K562 (cell line): ENCODE data around the gene DAPK1. TPM values are rescaled to one million over a fixed set of nuclear protein-coding genes. Genes with fewer than 3 reads are reported as not detected.

Experiments
- ARID1B ChIP-seq: fragments of 450-650 bp; IDR thresholded peaks from 2 replicates; pipeline ENCODE4 v1.6.1; 2016; ENCODE audit warnings: antibody characterized with exemption, mild to moderate bottlenecking, inconsistent platforms
- ARID3A ChIP-seq: IDR thresholded peaks from 2 replicates; pipeline ENCODE4 v1.6.1; 2012; ENCODE audit warnings: low read depth, low read length, improper control_type of control experiment, borderline replicate concordance
- FOXK1 ChIP-seq: sonication (generic); formaldehyde crosslinking; IDR thresholded peaks from 2 replicates; pipeline ENCODE4 v1.8.0; 2022; ENCODE audit warnings: missing genetic modification reagents, mild to moderate bottlenecking, borderline replicate concordance
- HMGN3 ChIP-seq: IDR thresholded peaks from 2 replicates; pipeline ENCODE4 v1.6.1; 2011; ENCODE audit warnings: borderline replicate concordance, low read depth, mild to moderate bottlenecking, mixed read lengths, low read length; ENCODE audit not compliant: insufficient read length; ENCODE audit errors: extremely low read depth
- IFI16 ChIP-seq: fragments of 250-450 bp; sonication (Bioruptor Pico); IDR thresholded peaks from 2 replicates; pipeline ENCODE4 v2.1.2; 2022; ENCODE audit warnings: mild to moderate bottlenecking, inconsistent platforms
- MTA2 ChIP-seq: fragments of 450-650 bp; IDR thresholded peaks from 2 replicates; pipeline ENCODE4 v1.6.1; 2016; ENCODE audit warnings: low read depth
- NCOA1 ChIP-seq: fragments of 450-650 bp; IDR thresholded peaks from 2 replicates; pipeline ENCODE4 v1.6.1; 2016; ENCODE audit warnings: low read depth
- PHF21A ChIP-seq: fragments of 450-650 bp; IDR thresholded peaks from 2 replicates; pipeline ENCODE4 v1.6.1; 2017; ENCODE audit warnings: low read depth, borderline replicate concordance
- POLR2AphosphoS5 ChIP-seq: IDR thresholded peaks from 2 replicates; pipeline ENCODE4 v1.6.1; 2011; ENCODE audit warnings: mild to moderate bottlenecking, low read depth, low read length, moderate library complexity; ENCODE audit not compliant: control insufficient read depth, insufficient read depth
- RBM15 ChIP-seq: fragments of 200-400 bp; formaldehyde crosslinking; IDR thresholded peaks from 2 replicates; pipeline ENCODE4 v1.6.1; 2018; ENCODE audit warnings: mild to moderate bottlenecking, low read length, moderate library complexity; ENCODE audit not compliant: insufficient read depth
- SETDB1 ChIP-seq: IDR thresholded peaks from one replicate; pipeline ENCODE4 v1.6.1; 2012; ENCODE audit warnings: low read length, control low read depth, inconsistent platforms
- SMC3 ChIP-seq: conservative IDR thresholded peaks from 2 replicates; pipeline ENCODE4 v1.6.1; 2011; ENCODE audit warnings: low read depth, low read length, improper control_type of control experiment; ENCODE audit not compliant: insufficient read depth
- TCF15 ChIP-seq: fragments of 250-450 bp; sonication (Bioruptor Pico); IDR thresholded peaks from 2 replicates; pipeline ENCODE4 v1.8.0; 2022; ENCODE audit warnings: moderate library complexity, mild to moderate bottlenecking, inconsistent platforms
- TSC22D4 ChIP-seq: fragments of 450-650 bp; IDR thresholded peaks from 2 replicates; pipeline ENCODE4 v1.6.1; 2016; ENCODE audit warnings: missing genetic modification characterization, missing biosample characterization, control low read depth
- ZNF174 ChIP-seq: fragments of 250-450 bp; sonication (Bioruptor Pico); IDR thresholded peaks from 2 replicates; pipeline ENCODE4 v1.4.0; 2020; ENCODE audit warnings: mild to moderate bottlenecking
- ZNF384 ChIP-seq: IDR thresholded peaks from 2 replicates; pipeline ENCODE4 v1.6.1; 2012; ENCODE audit warnings: low read depth, low read length, improper control_type of control experiment
- ZNF639 ChIP-seq, 2 experiments: fragments of 200-800 bp in 1 of 2; sonication (Bioruptor generic) in 1 of 2; sonication (generic) in 1 of 2; formaldehyde crosslinking in 1 of 2; IDR thresholded peaks in 1 of 2; conservative IDR thresholded peaks in 1 of 2; 2 replicates each; pipeline versions ENCODE4 v1.5.0 to v1.6.1; 2016 to 2020; ENCODE audit warnings: missing compliant biosample characterization in 1 of 2, missing genetic modification characterization in 1 of 2, missing genetic modification reagents in 1 of 2
- ZNF717 ChIP-seq: fragments of 250-450 bp; sonication (Bioruptor Pico); IDR thresholded peaks from 2 replicates; pipeline ENCODE4 v1.5.0; 2021
- polyA plus RNA-seq, 8 experiments: library from polyadenylated mRNA; depleted of rRNA in 4 of 8; stranded (reverse) in 5 of 8; unstranded in 3 of 8; fragments of >200 nt; fragmentation: Nextera tagmentation in 2 of 8; fragmentation: Illumina TruSeq in 1 of 8; extraction: Ambion mirVana in 2 of 8; extraction: Trizol in 1 of 8; gene quantifications; 2 replicates each; pipeline versions ENCODE4 v1.2.1 to v1.2.3, GENCODE V29; 2011 to 2014; ENCODE audit warnings: inconsistent platforms in 1 of 8, missing spikeins in 1 of 8
- total RNA-seq, 7 experiments: library from RNA; depleted of rRNA in 6 of 7; stranded (reverse); fragments of >200 nt in 6 of 7; fragmentation: Illumina TruSeq in 2 of 7; extraction: Trizol in 2 of 7; gene quantifications; 2 replicates each; pipeline versions ENCODE4 v1.2.1 to v1.2.3, GENCODE V29; 2011 to 2021; ENCODE audit warnings: low replicate concordance in 1 of 7
- TF ChIP-seq, protein P1 (sequence below): fragments of 450-650 bp; IDR thresholded peaks from 2 replicates; pipeline ENCODE4 v1.6.1; 2017; ENCODE audit warnings: antibody characterized with exemption, mild to moderate bottlenecking
- TF ChIP-seq, protein P2 (sequence below), 2 experiments: fragments of 450-650 bp; conservative IDR thresholded peaks; 2 replicates each; pipeline ENCODE4 v1.6.1; 2017; ENCODE audit warnings: mild to moderate bottlenecking in 2 of 2, moderate library complexity in 2 of 2

DAPK1 gene
- total and polyA plus RNA-seq, 9 of the 15 experiments (the other 6 are each of a cell fraction or from before 2014, with no cell fraction given) = 1.7 to 26.4 (median 15.8) TPM

GRCh38 chr9:87578625-87579024, 81.0 kb downstream of the DAPK1 start (continued):
- no peak for TF ChIP-seq ARID3A
- TF ChIP-seq, protein P1, sequence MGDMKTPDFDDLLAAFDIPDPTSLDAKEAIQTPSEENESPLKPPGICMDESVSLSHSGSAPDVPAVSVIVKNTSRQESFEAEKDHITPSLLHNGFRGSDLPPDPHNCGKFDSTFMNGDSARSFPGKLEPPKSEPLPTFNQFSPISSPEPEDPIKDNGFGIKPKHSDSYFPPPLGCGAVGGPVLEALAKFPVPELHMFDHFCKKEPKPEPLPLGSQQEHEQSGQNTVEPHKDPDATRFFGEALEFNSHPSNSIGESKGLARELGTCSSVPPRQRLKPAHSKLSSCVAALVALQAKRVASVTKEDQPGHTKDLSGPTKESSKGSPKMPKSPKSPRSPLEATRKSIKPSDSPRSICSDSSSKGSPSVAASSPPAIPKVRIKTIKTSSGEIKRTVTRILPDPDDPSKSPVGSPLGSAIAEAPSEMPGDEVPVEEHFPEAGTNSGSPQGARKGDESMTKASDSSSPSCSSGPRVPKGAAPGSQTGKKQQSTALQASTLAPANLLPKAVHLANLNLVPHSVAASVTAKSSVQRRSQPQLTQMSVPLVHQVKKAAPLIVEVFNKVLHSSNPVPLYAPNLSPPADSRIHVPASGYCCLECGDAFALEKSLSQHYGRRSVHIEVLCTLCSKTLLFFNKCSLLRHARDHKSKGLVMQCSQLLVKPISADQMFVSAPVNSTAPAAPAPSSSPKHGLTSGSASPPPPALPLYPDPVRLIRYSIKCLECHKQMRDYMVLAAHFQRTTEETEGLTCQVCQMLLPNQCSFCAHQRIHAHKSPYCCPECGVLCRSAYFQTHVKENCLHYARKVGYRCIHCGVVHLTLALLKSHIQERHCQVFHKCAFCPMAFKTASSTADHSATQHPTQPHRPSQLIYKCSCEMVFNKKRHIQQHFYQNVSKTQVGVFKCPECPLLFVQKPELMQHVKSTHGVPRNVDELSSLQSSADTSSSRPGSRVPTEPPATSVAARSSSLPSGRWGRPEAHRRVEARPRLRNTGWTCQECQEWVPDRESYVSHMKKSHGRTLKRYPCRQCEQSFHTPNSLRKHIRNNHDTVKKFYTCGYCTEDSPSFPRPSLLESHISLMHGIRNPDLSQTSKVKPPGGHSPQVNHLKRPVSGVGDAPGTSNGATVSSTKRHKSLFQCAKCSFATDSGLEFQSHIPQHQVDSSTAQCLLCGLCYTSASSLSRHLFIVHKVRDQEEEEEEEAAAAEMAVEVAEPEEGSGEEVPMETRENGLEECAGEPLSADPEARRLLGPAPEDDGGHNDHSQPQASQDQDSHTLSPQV = no peak
- no peak for TF ChIP-seq PHF21A
- TF ChIP-seq, protein P2, sequence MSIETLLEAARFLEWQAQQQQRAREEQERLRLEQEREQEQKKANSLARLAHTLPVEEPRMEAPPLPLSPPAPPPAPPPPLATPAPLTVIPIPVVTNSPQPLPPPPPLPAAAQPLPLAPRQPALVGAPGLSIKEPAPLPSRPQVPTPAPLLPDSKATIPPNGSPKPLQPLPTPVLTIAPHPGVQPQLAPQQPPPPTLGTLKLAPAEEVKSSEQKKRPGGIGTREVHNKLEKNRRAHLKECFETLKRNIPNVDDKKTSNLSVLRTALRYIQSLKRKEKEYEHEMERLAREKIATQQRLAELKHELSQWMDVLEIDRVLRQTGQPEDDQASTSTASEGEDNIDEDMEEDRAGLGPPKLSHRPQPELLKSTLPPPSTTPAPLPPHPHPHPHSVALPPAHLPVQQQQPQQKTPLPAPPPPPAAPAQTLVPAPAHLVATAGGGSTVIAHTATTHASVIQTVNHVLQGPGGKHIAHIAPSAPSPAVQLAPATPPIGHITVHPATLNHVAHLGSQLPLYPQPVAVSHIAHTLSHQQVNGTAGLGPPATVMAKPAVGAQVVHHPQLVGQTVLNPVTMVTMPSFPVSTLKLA (conservative IDR thresholded peaks at IDR 0.05) = no peak; a peak in 1 of 4 replicates
- no peak for TF ChIP-seq NCOA1
- no peak for TF ChIP-seq SMC3
- TF ChIP-seq ARID1B = peak; percentile 70
- no peak for TF ChIP-seq ZNF174
- no peak for TF ChIP-seq ZNF717 (CRISPR knock-in tag)
- no peak for TF ChIP-seq HMGN3
- TF ChIP-seq POLR2AphosphoS5 = 0 out of 2 replicates have a peak, but pooled peaks have one; percentile 20
- TF ChIP-seq FOXK1 = no peak
- no peak for TF ChIP-seq ZNF384
- no peak for TF ChIP-seq TCF15 (CRISPR knock-in tag)
- no peak for TF ChIP-seq TSC22D4 (tag)
- no peak for TF ChIP-seq ZNF639 (CRISPR knock-in tag; conservative IDR thresholded peaks at IDR 0.05 in 1 of 2, IDR thresholded peaks at IDR 0.05 in 1 of 2)
- TF ChIP-seq SETDB1 = no peak
- TF ChIP-seq MTA2 = peak; percentile 32; the same call in 1 of the 2 replicates
- TF ChIP-seq RBM15 = no peak
- no peak for TF ChIP-seq IFI16 (CRISPR knock-in tag)
